ENCODE results near the gene NTF3.

NTF3 gene

GRCh38 chr12:5487948-5488625, 56.2 kb downstream of the NTF3 start:
- no peak for DNase-seq (ENCODE audit: low read depth)

- peak; percentile 10 for DNase-seq (ENCODE audit: low read depth)
Observed at GRCh38 chr12:5488626-5488955, 56.7 kb downstream of the NTF3 start.

GRCh38 chr12:5489017-5489416, 57.1 kb downstream of the NTF3 start:
- no peak for DNase-seq (ENCODE audit: low read depth)

GRCh38 chr12:5489760-5490406, 58.0 kb downstream of the NTF3 start:
- no peak for DNase-seq (ENCODE audit: low read depth)

- DNase-seq (ENCODE audit: low read depth) = no peak
Observed at GRCh38 chr12:5492562-5492961, 60.7 kb downstream of the NTF3 start.

GRCh38 chr12:5493018-5493417, 61.1 kb downstream of the NTF3 start:
- no peak for DNase-seq (ENCODE audit: low read depth)

GRCh38 chr12:5494343-5494742, 62.4 kb downstream of the NTF3 start:
- no peak for DNase-seq (ENCODE audit: low read depth)

GRCh38 chr12:5497329-5498053, 65.6 kb downstream of the NTF3 start:
- DNase-seq (ENCODE audit: low read depth) = no peak

- no peak for DNase-seq (ENCODE audit: low read depth)
Observed at GRCh38 chr12:5498076-5498475, 66.2 kb downstream of the NTF3 start.

GRCh38 chr12:5498806-5499205, 66.9 kb downstream of the NTF3 start:
- DNase-seq (ENCODE audit: low read depth) = no peak

GRCh38 chr12:5499566-5500330, 67.8 kb downstream of the NTF3 start:
- peak; percentile 42 for DNase-seq (ENCODE audit: low read depth)

GRCh38 chr12:5500331-5500659, 68.4 kb downstream of the NTF3 start:
- DNase-seq (ENCODE audit: low read depth) = no peak

- no peak for DNase-seq (ENCODE audit: low read depth)
Observed at GRCh38 chr12:5503774-5504173, 71.9 kb downstream of the NTF3 start.

GRCh38 chr12:5505116-5505515, 73.2 kb downstream of the NTF3 start:
- DNase-seq (ENCODE audit: low read depth) = no peak

- DNase-seq (ENCODE audit: low read depth) = no peak
Observed at GRCh38 chr12:5505751-5506150, 73.8 kb downstream of the NTF3 start.

GRCh38 chr12:5506295-5506694, 74.4 kb downstream of the NTF3 start:
- no peak for DNase-seq (ENCODE audit: low read depth)

- no peak for DNase-seq (ENCODE audit: low read depth)
Observed at GRCh38 chr12:5506821-5507231, 74.9 kb downstream of the NTF3 start.

- DNase-seq (ENCODE audit: low read depth) = no peak
Observed at GRCh38 chr12:5507401-5507935, 75.6 kb downstream of the NTF3 start.

GRCh38 chr12:5507944-5508343, 76.0 kb downstream of the NTF3 start:
- DNase-seq (ENCODE audit: low read depth) = no peak

GRCh38 chr12:5509102-5509501, 77.2 kb downstream of the NTF3 start:
- no peak for DNase-seq (ENCODE audit: low read depth)

GRCh38 chr12:5509557-5509956, 77.6 kb downstream of the NTF3 start:
- no peak for DNase-seq (ENCODE audit: low read depth)

- DNase-seq (ENCODE audit: low read depth) = no peak
Observed at GRCh38 chr12:5510251-5510805, 78.4 kb downstream of the NTF3 start.
